Left ventricle myocardium superior (tissue), 1 donor: ENCODE measurements around the gene TNIP1. TPM values are rescaled to one million over a fixed set of nuclear protein-coding genes. Genes with fewer than 3 reads are reported as not detected.

Experiments
- ATAC-seq: fragments of 200-7000 bp; cut with Tn5 transposase; one replicate; pipeline ENCODE4 v1.9.1; 2020; ENCODE audit warnings: mild to moderate bottlenecking, moderate library complexity
- DNase-seq: peaks from one replicate; pipeline ENCODE4 v3.0.0-alpha.2; 2020
- intact Hi-C: fragments of 100-400 bp; cut with micrococcal nuclease; formaldehyde crosslinking; loops from one replicate; pipeline ENCODE4 v1.11.0; 2022
- long read RNA-seq: library from polyadenylated mRNA; unstranded; transcript quantifications from one replicate; pipeline ENCODE4 v2.0.0, GENCODE V29; 2021
- total RNA-seq: library from RNA; stranded (reverse); fragmentation: NEBNext Ultra II Directional; extraction: Animal tissue kit (Norgen Biotek cat#: 25700); gene quantifications from one replicate; pipeline ENCODE4 v1.2.1, GENCODE V29; 2021
- donor health status: DM: no; HTN: yes; CAD: no; lungs with severe emphysema.

The TNIP1 gene
- total RNA-seq: 137 TPM
- long read RNA-seq, transcript TNIP1-211 (18 exons, 2,274 nt): major isoform, 91 of 176 reads
- long read RNA-seq, transcript TNIP1-202 (18 exons, 2,935 nt): minor isoform, 10 of 176 reads
- long read RNA-seq, transcript TNIP1-205 (18 exons, 2,200 nt): minor isoform, 17 of 176 reads
- long read RNA-seq, partial matches to known transcripts: 29 of 176 reads
- long read RNA-seq, other reads (novel, unspliced or antisense): 26 of 176 reads

GRCh38 chr5:151080613-151081430, at the start of gene TNIP1:
TNIP1 (minus strand) TSS chr5:151081034; CDS start chr5:151065095, 15,939 bp downstream.
- DNase-seq (peak; percentile 97), ATAC-seq (peak; percentile 95)
- intact Hi-C loops: no loop called here

GRCh38 chr5:151130235-151130921, 49.5 kb upstream of the TNIP1 start:
- no peak for DNase-seq
- intact Hi-C loops: no loop called here
- ATAC-seq: no peak

- ATAC-seq: no peak
Measured at GRCh38 chr5:151128817-151129216, 48.0 kb upstream of the TNIP1 start.

GRCh38 chr5:151127926-151128325, 47.1 kb upstream of the TNIP1 start:
- intact Hi-C loops: loop anchor here (5.0 to 10.0 kb wide), 2 partner anchors 34 to 107 kb away; no protein-coding TSS in a partner anchor
- ATAC-seq: no peak
- DNase-seq: no peak

More at GRCh38 chr5:151128817-151129216, 48.0 kb upstream of the TNIP1 start:
- intact Hi-C loops: loop anchor here (5.0 to 10.0 kb wide), 2 partner anchors 33 to 106 kb away; no protein-coding TSS in a partner anchor
- no peak for DNase-seq

GRCh38 chr5:151126199-151126645, 45.4 kb upstream of the TNIP1 start:
- peak; percentile 53 for ATAC-seq
- DNase-seq: peak; percentile 87
- intact Hi-C loops: loop anchor here (5.0 to 10.0 kb wide), 2 partner anchors 36 to 109 kb away; no protein-coding TSS in a partner anchor

GRCh38 chr5:151125421-151125820, 44.6 kb upstream of the TNIP1 start:
- intact Hi-C loops: loop anchor here (5.0 to 10.0 kb wide), 2 partner anchors 37 to 109 kb away; no protein-coding TSS in a partner anchor
- DNase-seq: no peak
- ATAC-seq: no peak

GRCh38 chr5:151123897-151124751, 43.3 kb upstream of the TNIP1 start:
- intact Hi-C loops: loop anchor here (10.0 kb wide), 1 partner anchor 111 kb away; no protein-coding TSS in a partner anchor
- DNase-seq (peak; percentile 77), ATAC-seq (peak; percentile 84)

GRCh38 chr5:151122828-151123227, 42.0 kb upstream of the TNIP1 start:
- no peak for DNase-seq
- intact Hi-C loops: loop anchor here (10.0 kb wide), 1 partner anchor 112 kb away; no protein-coding TSS in a partner anchor
- ATAC-seq: no peak

GRCh38 chr5:151121665-151122064, 40.8 kb upstream of the TNIP1 start:
- DNase-seq: no peak
- no peak for ATAC-seq
- intact Hi-C loops: loop anchor here (10.0 kb wide), 1 partner anchor 113 kb away; no protein-coding TSS in a partner anchor

GRCh38 chr5:151121095-151121494, 40.3 kb upstream of the TNIP1 start:
- intact Hi-C loops: loop anchor here (10.0 kb wide), 1 partner anchor 114 kb away; no protein-coding TSS in a partner anchor
- ATAC-seq (no peak), DNase-seq (no peak)

GRCh38 chr5:151118913-151119575, 38.2 kb upstream of the TNIP1 start:
- ATAC-seq: no peak
- intact Hi-C loops: loop anchor here (5.0 kb wide), 1 partner anchor 117 kb away; no protein-coding TSS in a partner anchor

GRCh38 chr5:151115272-151115905, 34.6 kb upstream of the TNIP1 start:
- intact Hi-C loops: loop anchor here (5.0 kb wide), 1 partner anchor 113 kb away; no protein-coding TSS in a partner anchor
- peak; percentile 87 for DNase-seq
- peak; percentile 70 for ATAC-seq

More at GRCh38 chr5:151118913-151119575, 38.2 kb upstream of the TNIP1 start:
- no peak for DNase-seq

- intact Hi-C loops: loop anchor here (5.0 kb wide), 1 partner anchor 56 kb away; no protein-coding TSS in a partner anchor
- DNase-seq: no peak
- no peak for ATAC-seq
Measured at GRCh38 chr5:151113651-151114050, 32.8 kb upstream of the TNIP1 start.

GRCh38 chr5:151110992-151111391, 30.2 kb upstream of the TNIP1 start:
- ATAC-seq (peak; percentile 30), DNase-seq (no peak)
- intact Hi-C loops: loop anchor here (5.0 kb wide), 1 partner anchor 54 kb away; no protein-coding TSS in a partner anchor

GRCh38 chr5:151110122-151110681, 29.4 kb upstream of the TNIP1 start:
- ATAC-seq (peak; percentile 57), DNase-seq (no peak)
- intact Hi-C loops: loop anchor here (5.0 kb wide), 1 partner anchor 53 kb away; no protein-coding TSS in a partner anchor

- DNase-seq (no peak), ATAC-seq (peak; percentile 14)
- intact Hi-C loops: no loop called here
Measured at GRCh38 chr5:151108566-151108965, 27.7 kb upstream of the TNIP1 start.
